GF-D8 (cell line): ENCODE measurements around the gene CSNK2B.
"Not testable (repeated sequence)": the region's sequence is repeated elsewhere in the genome, so short reads cannot be mapped to it uniquely, and the experiment has no call there.

Experiments used
- DNase-seq: peaks from one replicate; lab custom pipeline; 2025; lab: John Stamatoyannopoulos, UW

Gene CSNK2B

DNA sequence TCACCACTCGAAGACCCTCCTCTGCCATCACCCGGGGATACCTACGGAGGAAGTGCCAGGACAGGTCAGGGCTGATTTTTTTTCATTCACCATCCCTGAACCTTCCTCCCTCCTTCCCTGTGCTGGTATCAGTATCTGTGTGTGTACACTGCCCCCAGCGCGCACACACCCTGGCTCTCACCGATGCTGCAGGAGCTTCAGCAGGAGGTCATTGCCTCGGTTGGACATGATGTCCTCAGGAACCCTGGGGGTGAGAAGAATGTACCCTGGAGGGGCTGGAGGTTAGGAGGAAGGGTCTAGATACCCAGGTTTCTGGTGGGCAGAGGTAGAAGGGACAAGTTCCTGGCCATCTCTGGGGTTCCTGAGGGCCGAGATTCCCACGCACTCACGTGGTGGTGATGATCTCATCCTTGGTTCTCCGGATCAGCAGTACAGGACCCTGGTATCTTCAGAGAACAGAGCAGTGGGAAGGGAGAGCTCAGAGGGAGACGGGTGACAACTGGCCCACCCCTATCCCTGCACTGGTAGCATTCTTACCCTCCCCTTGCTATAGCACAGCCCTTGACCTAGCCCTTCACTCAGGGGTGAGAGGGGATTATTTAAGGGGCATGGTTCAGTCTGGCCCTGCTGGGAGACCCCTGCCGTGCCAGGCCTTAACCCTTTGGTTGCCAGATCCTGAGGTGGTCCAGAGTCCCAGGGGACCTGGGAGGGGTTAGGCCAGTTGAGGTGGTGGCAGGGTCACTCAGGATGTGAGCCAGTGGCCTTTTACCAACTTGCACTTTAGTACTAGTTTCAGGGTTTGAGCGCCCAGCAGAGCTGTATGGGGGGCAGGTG lies 22.2 kb downstream of the CSNK2B start:
- no peak for DNase-seq

DNA sequence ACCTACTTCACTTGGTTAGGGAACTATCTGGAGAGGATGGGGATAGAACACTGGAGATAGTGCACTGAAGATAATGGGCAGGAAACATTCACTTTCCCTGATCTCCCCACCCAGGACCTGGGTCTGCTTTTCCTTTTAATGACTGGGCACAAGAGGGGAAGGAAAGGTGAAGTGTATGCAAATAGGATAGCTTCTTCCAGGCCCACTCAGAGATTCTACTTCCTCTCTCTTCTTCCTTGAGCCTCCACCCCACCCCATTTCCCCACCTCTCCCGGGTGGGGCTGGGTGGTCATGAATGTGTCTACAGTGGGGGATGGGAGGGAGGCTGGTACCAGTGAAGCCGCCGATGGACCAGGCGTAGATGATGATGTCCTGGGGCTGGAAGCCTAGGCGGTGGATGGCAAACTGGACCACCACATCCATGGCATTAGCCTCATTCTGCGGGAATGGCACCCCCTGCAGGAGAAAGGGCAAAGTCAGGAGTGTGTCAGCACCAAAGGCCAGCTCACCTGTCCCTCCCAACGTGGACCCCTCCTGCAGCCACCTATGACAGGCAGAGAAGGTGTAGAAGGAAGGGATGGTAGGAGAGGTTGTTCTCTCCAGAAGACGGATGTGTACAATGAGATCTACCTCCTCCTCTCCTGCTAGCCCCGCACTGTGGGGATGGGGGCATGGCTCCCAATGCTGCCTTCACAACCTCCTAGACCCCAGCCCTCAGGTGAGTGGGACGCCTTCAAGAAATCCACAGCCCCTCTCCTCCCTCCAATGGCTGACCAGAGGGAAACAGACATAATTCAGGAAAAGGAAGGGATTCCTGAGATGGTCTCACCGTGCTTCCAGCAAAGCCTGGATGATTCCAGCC lies 23.6 kb downstream of the CSNK2B start:
- DNase-seq, result no peak

DNA sequence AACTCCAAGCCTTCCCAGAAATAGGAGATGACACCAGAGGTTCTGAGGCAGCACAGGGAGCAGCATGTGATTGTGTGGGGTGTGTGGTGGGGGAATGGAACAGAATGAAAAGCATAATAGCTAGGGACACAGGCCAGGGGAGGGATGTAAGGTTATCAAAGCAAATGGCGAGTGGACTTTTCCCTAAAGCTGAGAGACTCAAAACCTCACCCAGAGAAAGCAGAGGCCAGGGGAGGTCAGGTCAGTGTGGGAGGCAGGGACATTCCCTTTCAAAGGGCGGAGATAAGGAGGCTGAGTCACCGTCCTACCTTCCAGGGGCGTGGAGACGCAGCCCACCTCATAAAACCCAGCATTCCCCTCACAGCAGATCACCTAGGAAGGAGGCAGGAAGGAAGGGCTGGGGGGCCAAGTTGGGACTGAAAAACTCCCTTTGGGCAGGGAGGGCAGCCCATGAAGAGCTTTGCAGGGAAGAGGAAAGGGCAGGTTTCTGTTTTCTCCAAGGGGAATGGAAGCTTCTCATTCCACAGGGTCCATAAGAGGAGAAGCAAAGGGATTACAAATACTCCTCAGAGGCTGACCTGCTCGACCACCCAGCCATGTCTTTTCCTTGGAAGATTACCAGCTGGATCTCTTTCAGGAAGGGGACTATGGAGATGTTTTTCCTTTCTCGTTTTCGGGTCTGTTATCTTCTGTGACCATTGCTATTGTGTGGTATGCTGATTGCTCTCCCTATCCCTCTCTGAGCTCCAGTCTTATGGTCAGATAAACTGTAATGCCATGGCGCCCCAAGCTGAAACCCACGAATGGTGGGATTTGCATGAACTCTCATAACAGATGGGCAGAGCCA lies 24.6 kb downstream of the CSNK2B start:
- no peak for DNase-seq

GRCh38 chr6:31691078-31691463 lies 25.2 kb downstream of the CSNK2B start:
- DNase-seq, result no peak

DNA sequence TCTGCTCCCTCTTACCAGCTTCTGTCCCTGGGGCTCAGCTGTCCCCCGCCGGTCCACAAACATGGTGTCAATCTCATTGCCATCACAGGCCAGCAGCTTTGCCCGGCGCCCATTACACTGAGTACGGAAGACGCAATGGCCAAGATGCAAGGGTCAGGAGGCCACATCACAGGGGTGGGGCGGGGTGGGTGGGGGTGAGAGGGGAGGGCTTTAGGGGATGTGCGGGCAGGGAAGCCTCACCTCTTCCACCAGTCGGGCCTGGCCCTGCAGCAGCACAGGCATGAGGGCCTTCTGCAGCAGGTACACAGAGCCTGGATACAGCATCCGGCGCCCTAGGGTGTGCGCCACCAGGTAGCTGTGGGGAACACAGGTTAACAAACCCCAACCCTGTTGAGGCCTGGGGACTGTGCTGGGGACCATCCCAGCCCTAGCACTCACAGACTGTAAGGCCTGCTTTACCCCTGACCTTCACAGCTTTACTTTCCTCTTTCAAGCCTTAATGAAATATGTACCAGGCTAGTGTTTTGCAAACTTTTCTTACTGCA lies 25.8 kb downstream of the CSNK2B start:
- DNase-seq, result no peak

DNA sequence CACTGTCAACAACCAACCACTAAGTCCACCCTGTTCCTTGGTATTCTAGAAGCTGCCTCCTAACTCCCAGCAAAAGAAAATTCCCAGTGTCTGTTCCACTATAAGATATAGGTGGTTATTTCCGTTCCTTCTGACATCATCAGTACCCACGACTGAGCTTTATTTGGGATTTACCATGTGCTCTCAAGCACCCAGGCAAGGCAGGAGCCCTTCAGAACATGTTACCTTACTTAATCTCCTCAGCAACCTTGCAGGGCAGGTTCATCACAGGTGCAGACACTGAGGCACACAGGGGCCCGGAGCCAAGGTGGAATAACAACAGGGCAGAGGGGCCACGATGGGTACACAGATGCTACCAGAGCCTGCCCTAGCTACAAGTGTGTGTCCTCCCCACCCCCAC lies 26.5 kb downstream of the CSNK2B start:
- DNase-seq, result no peak

DNA sequence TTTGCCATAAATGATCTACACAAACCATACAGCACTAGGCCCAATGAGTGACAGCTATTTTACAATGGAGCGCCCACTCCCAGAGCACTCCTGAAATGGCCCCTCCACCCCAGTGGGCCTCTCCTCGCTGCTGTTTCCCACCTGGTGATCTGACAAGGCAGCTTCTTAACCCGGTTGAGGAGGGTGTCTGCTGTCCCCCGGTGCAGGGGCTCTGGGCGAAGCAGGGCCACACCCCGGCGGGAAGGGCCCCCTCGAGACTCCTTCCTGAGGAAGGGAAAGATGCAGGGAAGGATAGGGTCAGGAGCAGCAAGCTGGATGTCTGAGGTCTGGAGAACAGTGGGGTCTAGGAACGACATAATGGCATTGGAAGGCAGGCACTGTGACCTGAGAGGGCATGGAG lies 27.0 kb downstream of the CSNK2B start:
- DNase-seq, result no peak

GRCh38 chr6:31693535-31693934 lies 27.7 kb downstream of the CSNK2B start:
- DNase-seq, result no peak

GRCh38 chr6:31697555-31697954 lies 31.7 kb downstream of the CSNK2B start:
- no peak for DNase-seq

DNA sequence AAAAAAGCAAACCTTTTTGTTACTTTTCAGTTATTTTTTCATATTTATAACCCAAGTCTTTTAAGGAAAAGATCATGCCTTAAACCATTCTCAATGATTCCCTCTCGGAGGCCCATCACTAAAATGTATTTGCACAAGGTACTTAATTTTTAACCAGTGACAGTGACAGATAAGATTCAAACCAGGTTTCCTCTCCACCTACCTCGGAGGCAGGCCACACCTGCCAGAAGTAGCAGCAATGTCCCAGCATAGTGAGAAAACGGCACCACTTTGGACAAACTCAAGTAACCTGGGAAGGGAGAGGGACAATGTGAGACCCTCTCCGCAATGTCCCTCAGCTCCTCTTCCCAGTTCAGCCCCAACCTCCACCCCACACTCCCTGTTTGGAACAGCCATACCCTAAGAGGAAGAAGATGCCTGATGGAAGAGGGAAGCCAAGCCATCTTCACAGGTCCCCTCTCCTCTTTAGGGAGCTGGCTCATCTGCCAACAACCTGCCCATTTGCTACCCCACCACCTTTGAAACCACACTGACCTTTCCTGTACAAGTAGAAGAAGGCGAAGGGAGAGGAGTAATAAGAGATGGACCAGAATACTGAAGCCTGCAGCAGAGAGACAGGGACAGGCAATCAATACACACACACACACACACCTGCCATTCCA lies 35.0 kb downstream of the CSNK2B start:
- no peak for DNase-seq

DNA sequence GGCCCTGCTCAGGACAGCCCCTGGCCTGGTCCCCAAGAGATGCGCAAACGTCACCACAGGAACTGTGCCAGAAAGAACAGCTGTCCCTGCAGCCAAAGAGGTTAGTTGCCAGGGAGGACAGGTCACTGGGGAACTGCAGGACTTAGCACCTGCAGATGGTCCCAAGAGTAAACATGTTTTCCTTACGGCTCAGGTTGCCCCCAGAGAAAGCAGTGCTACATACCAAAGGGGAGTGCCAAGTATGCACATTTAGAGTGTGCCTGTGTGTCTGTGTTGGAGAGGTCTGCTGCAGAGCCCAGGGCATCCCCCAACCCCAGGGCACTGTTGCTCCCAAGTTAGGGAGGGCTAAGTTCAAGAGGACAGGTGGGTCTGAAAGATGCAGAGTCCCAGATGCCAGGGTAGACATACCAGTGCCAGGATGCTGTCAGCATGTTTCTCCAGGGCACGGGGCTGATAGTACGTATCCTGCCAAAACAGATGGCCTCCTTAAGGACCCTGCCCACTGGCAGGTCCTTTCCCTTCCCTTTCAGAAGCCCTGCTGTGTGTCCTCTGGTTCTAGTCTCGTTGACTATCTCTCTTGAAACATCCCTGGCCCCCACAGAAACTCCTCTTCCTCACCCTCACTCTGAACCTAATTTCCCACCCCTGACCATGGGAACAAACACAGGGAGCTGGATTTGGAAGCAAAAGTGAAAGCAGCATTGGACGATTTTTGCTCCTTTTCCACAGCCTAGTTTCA lies 36.0 kb downstream of the CSNK2B start:
- no peak for DNase-seq

GRCh38 chr6:31702405-31702818 lies 36.5 kb downstream of the CSNK2B start:
- DNase-seq, result no peak

- peak; percentile 95 for DNase-seq
These were observed 37.2 kb downstream of the CSNK2B start, which contains the start of gene ABHD16A for GRCh38 chr6:31702819-31703716. ABHD16A (minus strand) TSS chr6:31703324; CDS start chr6:31703281, 43 bp downstream.

- DNase-seq, result no peak
These were observed 40.1 kb downstream of the CSNK2B start for GRCh38 chr6:31705931-31706330.

DNA sequence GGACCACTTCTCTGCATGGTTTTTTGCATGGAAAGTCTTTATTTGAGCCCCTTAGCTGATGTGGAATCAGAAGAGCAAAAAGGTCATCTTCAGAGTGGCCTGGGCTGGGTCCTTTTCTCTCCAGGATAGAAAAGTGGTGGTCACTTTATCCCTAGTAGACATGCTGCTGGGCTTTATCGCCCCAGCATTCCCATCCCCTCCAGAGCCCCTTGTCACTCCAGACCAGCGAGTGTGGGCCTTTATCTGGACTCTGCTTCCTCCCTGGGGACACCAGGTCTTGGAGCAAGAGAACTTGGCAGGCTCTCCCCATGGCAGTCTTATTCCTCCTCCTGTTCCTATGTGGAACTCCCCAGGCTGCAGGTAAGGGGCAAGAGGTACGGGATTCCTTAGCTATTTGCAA lies 40.7 kb downstream of the CSNK2B start, which contains the start of gene LY6G6F:
LY6G6F (plus strand) TSS at position 268 of the 400 bp plus-strand sequence; CDS start at position 309, 41 bp downstream.
- DNase-seq, result no peak

DNA sequence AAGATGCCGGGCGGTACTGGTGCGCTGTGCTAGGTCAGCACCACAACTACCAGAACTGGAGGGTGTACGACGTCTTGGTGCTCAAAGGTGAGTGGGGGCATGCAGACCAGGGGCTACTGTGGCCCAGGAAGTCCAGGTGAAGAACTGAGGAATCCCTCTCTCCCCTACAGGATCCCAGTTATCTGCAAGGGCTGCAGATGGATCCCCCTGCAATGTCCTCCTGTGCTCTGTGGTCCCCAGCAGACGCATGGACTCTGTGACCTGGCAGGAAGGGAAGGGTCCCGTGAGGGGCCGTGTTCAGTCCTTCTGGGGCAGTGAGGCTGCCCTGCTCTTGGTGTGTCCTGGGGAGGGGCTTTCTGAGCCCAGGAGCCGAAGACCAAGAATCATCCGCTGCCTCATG lies 41.8 kb downstream of the CSNK2B start:
- no peak for DNase-seq

DNA sequence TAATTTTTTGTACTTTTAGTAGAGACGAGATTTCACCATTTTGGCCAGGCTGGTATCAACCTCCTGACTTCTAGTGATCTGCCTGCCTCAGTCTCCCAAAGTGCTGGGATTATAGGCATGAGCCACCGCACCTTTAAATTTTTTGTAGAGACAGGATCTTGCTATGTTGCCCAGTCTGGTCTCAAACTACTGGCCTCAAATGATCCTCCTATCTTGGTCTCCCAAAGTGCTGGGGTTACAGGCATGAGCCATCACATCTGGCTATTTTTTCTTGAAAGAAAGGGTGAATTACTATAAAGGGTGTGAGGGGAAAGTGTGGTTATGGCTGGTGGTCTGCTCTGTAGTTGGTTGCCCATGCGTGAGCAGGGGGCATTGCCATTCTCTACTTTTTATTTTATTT lies 42.3 kb downstream of the CSNK2B start:
- no peak for DNase-seq

DNA sequence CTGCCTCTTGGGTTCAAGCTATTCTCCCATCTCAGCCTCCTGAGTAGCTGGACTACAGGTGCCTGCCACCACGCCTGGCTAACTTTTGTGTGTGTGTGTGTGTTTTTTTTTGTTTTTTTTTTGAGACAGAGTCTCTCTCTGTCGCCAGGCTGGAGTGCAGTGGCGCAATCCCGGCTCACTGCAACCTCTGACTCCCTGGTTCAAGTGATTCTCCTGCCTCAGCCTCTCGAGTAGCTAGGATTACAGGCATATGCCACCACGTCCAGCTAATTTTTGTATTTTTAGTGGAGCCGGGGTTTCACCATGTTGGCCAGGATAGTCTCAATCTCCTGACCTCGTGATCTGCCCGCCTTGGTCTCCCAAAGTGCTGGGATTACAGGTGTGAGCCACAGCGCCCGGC lies 43.3 kb downstream of the CSNK2B start:
- DNase-seq, result not testable (repeated sequence)

- DNase-seq, result no peak
These were observed 44.8 kb downstream of the CSNK2B start for GRCh38 chr6:31710523-31711219.
